GM19025 (cell line): Measurements from ENCODE around the gene LYRM1.
A peak's percentile ranks its signal among the peaks of the same experiment; 100 is the strongest.
"Not testable (repeated sequence)": the region's sequence is repeated elsewhere in the genome, so short reads cannot be mapped to it uniquely, and the experiment has no call there.

Source experiments
- ATAC-seq: cut with Tn5 transposase; IDR thresholded peaks from one replicate; pipeline ENCODE4 v1.9.1; 2021; ENCODE audit warnings: mild to moderate bottlenecking, low read depth, moderate library complexity; ENCODE audit not compliant: unreplicated experiment

LYRM1 gene, protein sequence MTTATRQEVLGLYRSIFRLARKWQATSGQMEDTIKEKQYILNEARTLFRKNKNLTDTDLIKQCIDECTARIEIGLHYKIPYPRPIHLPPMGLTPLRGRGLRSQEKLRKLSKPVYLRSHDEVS

DNA sequence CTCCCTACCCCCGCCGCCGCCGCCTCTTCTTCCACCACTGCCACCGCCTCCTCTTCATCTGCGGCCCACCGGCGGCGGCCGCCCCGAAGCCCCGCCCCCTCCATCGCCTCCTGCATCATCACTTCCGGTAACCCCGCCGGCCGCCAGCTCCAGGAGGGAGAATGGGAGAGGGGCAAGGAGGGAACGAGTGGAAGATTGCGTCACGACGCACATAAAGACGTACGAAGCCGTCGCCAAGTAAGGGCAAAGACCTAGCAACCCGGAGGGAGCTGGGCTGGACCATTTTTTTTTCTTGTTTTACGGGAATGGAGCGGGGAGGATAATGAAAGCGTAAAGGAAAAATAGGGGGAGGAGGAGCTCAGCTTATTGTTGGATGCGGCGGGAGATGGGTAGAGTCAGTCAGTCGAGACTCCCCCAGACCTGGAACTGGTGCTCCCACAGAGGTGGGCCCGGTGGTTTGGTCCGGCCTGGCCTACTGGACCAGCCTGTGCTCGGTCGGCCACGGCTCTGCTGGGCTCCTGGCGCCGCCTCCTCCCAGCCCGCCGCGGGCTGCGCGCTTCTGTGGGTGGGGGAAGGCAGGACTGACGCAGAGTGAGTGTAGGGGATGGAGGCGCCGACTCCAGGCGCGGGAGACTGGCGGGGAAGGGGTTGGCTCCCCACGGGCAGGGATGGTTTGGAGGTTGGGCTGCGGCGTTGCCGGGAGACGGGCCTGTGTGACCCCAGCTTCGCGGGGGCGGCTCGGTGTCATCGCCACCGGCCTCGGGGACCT lies at the start of gene LYRM1, which contains the start of gene DCUN1D3:
TSS of gene LYRM1 (plus strand) at position 473 of the 769 bp plus-strand sequence. CDS start 14,785 bp downstream, outside the sequence.
TSS of gene DCUN1D3 (minus strand) at position 60 of the 769 bp plus-strand sequence. CDS start 37,820 bp downstream, outside the sequence.
- ATAC-seq, result peak; percentile 70

DNA sequence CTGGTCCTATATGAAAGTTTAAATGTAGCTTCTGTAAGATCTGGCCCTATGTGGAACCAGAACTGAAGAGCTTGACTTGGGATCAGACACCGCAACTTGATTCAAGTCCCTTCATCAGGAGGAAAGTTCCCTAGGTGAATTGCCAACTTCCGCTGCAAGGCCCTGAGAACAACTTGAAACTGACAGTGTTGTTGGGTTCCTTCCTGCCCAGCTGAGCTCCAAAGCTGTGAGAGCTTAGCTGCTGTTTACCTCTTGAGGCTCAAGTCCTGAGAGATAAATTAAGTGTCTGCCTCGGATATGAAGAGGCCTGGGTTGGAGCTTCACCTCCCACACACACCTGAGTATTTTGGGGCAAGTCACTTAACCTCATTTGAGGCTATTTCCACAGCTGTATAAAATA lies 49.6 kb upstream of the LYRM1 start:
- no peak for ATAC-seq

DNA sequence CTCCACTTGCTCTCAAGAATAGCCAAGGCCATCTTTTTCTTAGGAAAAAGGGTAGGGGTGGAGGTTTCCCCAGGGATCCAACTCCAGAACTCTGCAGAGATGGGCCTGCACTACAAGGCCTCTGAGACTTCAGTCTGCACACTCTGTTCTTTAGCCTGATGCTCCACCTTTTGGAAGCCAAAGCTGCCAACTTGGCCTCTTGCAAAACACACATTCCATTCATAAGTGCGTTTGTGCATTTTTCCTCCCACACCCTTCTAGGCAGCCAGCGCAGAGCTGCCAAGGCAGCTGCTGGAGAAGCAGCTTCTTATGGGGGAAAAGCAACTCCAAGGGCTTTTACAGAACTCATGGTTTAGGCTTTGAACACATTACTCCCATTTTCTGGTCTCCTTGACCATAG lies 49.0 kb upstream of the LYRM1 start:
- no peak for ATAC-seq

DNA sequence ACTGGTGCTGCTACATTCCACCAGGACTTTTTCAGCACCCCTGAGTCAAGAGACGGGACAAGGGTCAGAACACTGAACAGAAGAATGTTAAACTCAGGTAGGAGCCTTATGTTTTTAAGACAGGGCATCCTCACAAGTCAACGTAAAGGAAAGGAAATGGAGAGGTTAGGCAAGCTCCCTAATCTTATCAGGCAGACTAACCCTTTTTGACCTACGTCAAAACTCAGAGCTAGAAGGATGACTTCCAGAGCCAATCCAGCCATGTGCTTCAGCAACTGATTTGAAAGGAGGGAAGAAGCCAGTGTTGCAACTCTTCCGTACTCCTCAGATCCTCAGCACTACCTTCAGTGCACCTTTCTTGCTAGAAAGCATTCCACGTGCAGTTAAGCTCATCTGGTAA lies 47.4 kb upstream of the LYRM1 start:
- ATAC-seq, result no peak

DNA sequence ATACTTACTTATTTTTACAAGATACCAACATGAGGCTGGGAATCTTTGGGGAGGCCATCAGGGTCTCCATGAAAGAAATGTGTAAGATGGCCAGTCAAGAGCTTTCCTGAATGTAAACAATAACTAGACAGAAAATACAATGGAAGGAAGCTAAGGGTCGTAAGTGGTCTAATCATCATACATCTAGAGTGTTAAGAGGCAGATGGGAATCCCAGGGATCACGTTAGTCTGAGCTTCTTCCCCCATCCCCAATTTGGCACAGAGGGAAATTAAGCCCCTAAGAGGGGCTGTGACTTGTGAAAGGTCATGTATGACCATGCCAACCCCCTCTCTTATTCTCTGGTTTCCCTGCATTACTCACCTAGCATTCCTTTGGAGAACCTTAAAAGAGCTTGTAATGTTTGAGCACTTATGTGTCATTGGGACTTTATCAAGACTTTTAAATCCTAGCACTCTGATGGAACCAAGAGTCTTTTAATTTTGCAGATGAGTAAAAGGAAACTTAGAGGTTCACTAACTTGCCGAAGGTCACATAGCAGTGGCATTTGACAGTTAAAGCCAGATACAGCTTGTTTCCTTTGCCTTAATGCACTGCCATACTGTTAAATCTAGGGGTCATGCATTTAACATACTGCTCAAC lies 46.5 kb upstream of the LYRM1 start:
- no peak for ATAC-seq

DNA sequence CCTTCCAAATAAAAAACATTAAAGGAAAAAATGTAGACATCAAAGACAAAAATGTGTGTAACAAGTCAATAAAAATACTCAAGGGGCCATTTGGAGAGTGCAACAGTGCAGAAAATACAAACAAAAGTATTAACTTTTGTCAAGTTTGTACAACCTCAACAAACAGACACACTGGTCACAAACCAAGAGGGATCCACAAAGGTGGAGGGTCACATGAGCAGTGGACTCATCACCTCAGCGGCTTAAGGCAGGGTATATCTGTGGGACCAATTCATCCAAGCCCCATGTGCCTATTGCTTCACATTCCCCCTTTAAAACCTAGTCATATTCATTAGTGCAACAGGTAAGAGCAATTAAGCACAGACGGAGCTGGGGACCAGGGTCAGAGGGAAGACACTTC lies 45.6 kb upstream of the LYRM1 start:
- no peak for ATAC-seq

DNA sequence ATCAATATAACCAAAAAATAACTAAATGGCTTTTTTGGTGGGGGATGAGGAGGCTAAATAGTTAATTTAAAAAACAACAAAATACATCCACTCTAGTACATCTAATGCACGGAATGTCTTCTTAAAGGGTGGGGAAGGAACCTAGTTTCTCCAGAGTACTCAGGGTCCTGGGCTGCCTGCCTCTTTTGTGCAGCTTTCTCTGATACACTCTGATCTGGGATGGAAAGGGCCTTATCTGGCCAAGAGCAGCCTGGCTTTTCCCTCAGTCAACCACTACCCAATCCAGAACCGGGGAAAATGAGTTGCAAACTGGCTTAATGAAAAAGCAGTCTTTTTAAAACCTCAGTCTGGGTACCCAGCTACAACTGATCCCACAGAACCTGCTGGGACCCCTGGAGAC lies 43.3 kb upstream of the LYRM1 start:
- ATAC-seq, result no peak

DNA sequence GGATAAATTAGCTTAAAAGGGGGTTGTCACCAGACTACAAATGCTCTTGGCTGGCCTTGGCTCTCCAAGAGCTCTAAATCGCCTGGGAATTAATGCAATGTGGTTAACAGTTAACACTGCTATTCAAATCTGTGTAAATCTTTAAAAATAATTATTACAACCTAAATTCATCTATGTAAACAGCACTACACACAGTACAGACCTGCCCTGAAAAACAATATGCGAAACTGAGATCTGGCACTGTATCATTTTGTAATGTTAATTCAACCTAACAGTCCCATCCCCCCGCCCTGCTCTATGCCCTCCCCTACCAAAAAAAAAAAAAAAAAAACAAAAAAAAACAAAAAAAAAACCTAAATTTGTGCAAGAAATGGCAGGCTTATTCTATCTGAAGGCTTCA lies 41.3 kb upstream of the LYRM1 start:
- no peak for ATAC-seq

DNA sequence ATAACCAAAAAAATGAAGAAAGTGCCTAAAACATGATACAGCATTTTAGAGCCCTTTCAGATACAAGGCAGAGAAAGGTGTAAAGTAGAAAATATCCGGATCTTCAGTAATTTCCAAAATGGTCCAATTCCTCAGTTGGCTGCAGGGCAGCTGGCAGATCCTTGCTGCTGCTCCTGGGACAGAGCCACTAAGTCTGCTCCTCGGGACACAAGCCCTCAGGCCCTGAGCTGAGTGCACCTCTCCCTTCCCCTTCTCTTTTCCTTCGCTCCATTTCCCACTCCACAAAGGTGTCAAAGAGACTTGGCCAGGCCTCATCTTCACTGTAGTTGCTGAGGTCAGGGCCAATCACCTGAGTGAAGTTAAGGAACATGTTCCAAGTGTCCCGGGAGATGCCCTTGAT lies 40.9 kb upstream of the LYRM1 start:
- ATAC-seq, result no peak

DNA sequence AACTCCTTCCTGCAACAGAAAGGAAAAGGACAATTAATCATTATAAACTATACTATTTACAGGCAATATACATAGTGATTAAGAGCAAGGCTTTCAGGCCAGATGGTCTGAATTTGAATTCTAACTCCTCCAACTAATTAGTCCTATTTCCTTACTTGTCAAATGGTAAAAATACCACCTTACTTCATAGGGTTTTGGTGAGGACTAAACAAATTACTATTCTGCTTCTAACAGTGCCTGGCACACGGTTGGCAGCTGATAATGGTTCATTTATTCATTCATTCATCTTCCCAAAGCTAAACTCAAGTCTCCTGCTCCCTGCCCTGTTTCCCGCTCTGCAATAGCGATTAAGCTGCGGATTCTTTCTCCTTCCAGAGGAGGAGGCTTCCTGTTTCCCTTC lies 40.2 kb upstream of the LYRM1 start:
- no peak for ATAC-seq

DNA sequence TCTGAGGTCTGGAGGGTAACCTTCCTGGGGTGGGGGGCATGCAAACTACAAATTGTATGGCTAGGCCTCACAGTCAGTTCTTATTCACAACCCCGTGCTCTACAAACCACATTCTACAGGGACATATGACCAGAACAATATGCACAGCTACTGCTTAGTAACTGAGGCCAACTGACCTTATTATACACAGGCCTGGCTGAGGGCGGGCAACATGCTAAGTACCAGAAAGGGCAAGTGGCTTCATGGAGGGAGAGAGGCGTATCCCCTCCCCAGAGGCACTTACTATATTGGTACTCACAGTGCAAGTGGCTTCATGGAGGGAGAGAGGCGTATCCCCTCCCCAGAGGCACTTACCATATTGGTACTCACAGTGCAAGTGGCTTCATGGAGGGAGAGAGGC lies 39.6 kb upstream of the LYRM1 start:
- not testable (repeated sequence) for ATAC-seq

DNA sequence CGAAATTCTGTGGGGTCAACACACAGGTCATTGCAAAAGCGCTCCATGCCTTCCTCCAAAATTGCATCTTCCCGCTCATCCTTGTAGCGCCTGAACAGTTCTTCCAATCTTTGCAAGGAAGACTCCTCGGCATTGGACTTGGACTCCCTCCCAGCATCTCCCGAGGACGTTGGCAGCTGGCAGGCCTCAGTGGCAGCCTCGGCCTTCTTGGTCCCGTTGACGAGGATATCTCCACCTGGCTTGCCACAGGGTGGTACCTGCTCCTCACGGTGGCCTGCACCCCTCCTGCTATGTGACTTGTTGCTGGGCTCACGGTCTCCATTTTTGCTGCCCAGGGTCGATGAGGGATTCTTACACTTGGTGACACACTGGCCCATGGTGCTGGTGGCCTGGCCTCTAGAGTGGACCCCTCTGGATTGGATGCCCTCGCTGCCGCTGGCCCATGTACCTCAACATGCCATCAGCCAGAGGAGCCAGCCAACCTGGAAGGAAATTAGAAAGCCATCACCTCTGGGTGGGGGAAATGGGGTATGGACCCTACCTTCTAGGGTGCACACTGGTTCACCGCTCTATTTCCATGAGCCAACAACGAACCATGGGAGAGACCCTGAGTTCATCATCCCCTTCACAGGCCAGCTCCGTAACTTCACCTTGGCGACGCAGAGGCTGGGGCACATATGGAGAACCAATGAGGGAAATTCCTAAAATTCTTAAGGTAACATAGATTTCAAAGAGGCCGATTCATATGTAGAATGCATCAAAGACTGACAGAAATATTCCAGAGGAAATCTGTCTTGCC lies 38.2 kb upstream of the LYRM1 start:
- no peak for ATAC-seq

DNA sequence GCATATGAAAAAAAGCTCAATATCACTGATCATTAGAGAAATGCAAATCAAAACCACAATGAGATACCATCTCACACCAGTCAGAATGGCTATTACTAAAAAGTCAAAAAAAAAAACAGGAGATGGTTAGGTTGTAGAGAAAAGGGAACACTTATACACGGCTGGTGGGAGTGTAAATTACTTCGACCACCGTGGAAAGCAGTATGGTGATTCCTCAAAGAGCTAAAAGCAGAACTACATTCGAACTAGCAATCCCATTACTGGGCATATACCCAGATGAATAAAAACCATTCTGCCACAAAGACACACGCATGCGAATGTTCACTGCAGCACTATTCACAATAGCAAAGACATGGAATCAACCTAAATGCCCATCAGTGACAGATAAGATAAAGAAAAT lies 36.2 kb upstream of the LYRM1 start:
- not testable (repeated sequence) for ATAC-seq

DNA sequence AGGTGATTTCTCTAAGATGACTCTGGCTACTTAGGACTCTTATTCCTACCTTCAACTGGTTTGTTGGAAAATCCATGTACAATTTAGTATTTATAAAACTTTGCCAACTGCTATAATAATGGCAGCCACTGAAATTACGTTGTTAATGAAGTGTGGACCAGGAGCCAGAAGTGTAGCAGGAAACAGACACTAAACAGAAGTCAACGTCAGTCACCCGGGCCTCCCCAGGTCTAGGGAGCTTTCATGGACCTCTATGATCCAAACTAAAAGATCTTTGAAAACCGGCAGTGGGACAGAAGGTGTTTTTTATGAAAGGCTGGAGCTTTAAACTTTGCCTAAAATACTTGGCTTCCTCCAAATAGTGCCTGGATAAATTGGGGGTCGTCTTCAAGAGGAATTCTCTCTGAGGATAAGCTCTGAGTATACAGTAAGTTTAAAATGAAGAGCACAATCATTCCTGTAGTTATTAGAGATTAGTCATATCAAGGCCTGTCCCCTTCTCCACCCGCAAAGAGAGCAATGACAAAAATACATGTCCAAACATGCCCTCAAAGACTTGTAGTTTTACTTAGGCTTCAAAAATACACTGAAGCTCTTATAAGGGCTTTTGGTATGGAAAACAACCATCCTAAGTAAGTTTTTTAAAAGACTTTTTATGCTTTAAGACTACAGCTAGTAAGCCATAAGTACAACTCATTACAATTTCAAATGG lies 35.0 kb upstream of the LYRM1 start:
- ATAC-seq, result peak; percentile 69

DNA sequence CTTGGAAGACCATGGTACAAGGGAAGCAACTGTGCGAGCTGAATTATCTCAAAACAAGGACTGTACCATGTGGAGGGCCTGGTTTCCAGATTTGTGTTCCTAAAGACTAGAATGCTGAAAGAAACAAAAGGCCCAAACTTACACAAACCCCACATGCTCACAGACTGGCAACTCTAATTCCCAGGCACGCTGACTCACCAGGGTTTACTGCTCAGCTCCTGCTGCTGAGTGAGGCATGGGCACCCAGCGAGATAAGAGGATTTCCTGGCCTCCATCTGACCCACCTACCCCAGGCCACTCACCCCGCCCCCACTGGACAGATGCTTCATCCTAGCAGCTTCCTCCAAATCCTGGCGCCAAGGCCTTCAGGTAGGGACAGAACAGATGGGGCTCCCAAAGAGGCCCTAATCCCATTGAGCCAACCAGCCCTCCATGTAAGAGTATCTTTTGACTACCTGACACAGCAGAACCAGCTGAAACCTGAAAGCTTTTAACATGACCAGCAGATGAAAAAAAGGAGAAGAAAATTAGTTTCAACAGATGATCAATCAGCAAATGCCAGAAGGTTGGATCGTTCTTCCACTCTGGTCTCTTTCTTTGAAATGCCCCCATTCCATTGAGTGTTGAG lies 34.3 kb upstream of the LYRM1 start:
- peak; percentile 26 for ATAC-seq

DNA sequence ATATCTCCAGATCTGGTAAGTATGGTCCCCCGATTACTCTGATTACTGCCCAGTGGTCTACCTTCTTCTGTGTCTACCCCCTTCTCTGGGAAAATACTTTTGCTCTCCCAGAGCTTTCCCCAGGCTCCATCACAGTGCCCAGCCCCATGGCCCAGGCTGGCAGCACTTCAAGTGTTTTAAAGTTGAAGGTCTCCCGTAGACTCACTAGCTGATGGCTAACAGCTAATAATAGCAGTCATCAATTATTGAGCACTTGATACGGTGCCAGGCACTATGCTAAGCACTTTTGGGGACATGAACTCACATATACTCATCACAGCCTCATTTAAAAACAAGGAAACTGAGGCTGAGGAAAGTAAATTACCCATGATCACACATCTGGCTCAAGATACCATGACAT lies 33.8 kb upstream of the LYRM1 start:
- no peak for ATAC-seq

DNA sequence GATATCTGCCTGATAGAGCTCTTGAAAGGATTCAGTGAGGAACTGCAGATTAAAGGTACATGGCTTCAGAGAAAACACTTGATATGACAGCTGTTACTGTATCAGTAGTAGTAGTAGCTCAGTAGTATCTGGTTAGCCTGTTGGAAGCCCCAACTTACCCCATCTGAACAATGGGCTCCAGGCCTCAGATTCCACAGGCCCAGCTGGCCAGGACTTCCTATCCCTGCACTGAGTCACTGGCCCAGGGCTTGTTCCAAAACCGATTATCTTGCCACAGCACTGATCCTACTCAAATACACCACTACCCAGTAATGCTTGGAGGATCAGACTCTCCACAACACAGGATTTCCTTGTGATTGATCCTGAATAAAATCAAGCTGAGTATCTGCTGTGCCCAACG lies 33.0 kb upstream of the LYRM1 start:
- no peak for ATAC-seq

DNA sequence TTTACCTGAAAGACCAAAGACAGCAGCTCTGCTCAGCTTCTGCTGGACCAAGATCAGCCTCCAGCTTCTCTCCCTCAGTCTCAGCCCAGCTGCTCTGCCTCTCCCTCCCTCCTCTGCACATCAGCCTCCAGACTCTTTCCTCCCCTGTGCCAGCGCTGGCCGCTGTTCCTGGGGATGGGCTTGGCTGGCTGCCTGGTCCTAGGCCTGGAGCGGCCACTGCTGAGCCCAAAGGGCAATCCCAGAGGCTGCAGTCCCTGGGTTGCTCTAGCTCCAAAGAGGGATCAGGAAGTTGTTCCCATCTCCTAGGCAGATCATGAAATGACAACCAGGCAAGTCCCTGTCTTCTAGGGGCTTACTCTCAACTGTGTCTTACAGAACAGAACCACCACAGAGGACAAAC lies 31.7 kb upstream of the LYRM1 start:
- ATAC-seq, result no peak

DNA sequence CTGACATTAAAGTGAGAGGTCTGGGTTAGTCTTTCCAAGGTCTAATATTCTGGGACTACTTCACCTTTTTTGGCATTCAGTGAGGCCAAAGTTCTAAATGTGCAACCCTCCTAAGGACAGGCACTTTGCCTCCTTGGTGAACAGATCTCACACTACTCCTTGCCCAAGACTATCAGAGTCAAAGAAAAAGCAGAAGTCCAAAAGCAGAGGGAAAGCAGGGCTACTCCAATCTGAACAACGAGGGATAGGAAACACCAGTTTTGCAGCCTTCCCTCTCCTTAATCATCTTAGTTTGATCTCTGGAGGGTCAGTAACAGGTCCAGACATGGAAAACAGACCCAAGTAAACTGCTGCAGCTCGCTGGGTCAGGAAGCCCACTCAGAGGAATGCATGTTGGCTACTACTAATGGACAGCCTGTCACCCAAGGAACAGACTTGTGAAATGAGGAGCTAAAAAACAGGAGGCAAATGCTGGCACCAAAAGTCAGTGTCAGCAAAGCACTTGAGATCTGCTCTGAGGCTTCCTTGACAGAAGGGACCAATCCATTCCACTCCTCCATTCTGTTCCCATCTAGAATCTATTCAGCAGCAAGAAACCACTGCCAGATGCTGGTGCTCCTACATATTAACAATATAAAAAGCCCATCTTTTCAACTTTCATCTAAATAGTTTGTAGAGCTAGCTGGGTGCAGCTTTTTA lies 30.3 kb upstream of the LYRM1 start:
- ATAC-seq, result no peak
